Neural progenitor cell (in vitro differentiated cells): ENCODE results near the gene INTS11.

ENCODE experiments used
- CTCF ChIP-seq: fragments of 200-600 bp; sonication (generic); IDR thresholded peaks from 2 replicates; pipeline ENCODE4 v1.5.1; 2017; ENCODE audit warnings: antibody characterized with exemption, mild to moderate bottlenecking
- EZH2 ChIP-seq: fragments of 200-600 bp; sonication (generic); IDR thresholded peaks from 2 replicates; pipeline ENCODE4 v1.6.1; 2017; ENCODE audit warnings: antibody characterized with exemption, mild to moderate bottlenecking, moderate library complexity
- EZH2phosphoT487 ChIP-seq: fragments of 200-600 bp; sonication (generic); IDR thresholded peaks from 2 replicates; pipeline ENCODE4 v1.6.1; 2017; ENCODE audit warnings: antibody characterized with exemption

GRCh38 chr1:1332774-1333480, 8.5 kb upstream of the INTS11 start:
- no peak for TF ChIP-seq CTCF
- TF ChIP-seq EZH2phosphoT487: no peak
- no peak for TF ChIP-seq EZH2
